ENCODE measurements around the gene VPS41. TPM values are rescaled to one million over a fixed set of nuclear protein-coding genes. Genes with fewer than 3 reads are reported as not detected.

VPS41 gene
- total RNA-seq, 1 experiment from 2014 or later, result 31.4 TPM

- no peaks in the 10 kb centered on the region for H3K9me3 Mint-ChIP-seq (ENCODE audit: unreplicated experiment)
Observed at GRCh38 chr7:38844952-38845563, 63.9 kb downstream of the VPS41 start.

GRCh38 chr7:38842746-38843145, 66.2 kb downstream of the VPS41 start:
- no peak overlapping the region for H3K27ac Mint-ChIP-seq (ENCODE audit: low read depth, unreplicated experiment)

More at GRCh38 chr7:38844952-38845563, 63.9 kb downstream of the VPS41 start:
- BruUV-seq (replicated peaks), result no TSS peak
- Mint-ChIP-seq H3K36me3 (ENCODE audit: insufficient read depth, unreplicated experiment) (no peaks in the 10 kb centered on the region), H3K27ac (ENCODE audit: low read depth, unreplicated experiment) (no peak overlapping the region), H3K4me3 (ENCODE audit: unreplicated experiment) (no peak overlapping the region), H3K27me3 (ENCODE audit: insufficient read depth, unreplicated experiment) (no peaks in the 10 kb centered on the region), H3K4me1 (ENCODE audit: insufficient read depth, unreplicated experiment) (no peaks in the 10 kb centered on the region)
- intact Hi-C loops (cut with micrococcal nuclease), result no loop called here
- CTCF ChIA-PET, result interaction anchor here (0.5 kb wide), 1 partner anchor 87 kb away, joined by 3 read pairs; no protein-coding TSS in a partner anchor
- TF ChIP-seq CTCF (IDR thresholded peaks at IDR 0.05; ENCODE audit: unreplicated experiment), result no peak
- DNase-seq (ENCODE audit: unreplicated experiment), result no peak
- POLR2A ChIA-PET, result no interaction called here

GRCh38 chr7:38840736-38841460, 68.1 kb downstream of the VPS41 start:
- no peak overlapping the region for H3K4me3 Mint-ChIP-seq (ENCODE audit: unreplicated experiment)
- POLR2A ChIA-PET, result interaction anchor here (1.0 kb wide), 1 partner anchor 11 kb away, joined by 3 read pairs; no protein-coding TSS in a partner anchor
- TF ChIP-seq CTCF (IDR thresholded peaks at IDR 0.05; ENCODE audit: unreplicated experiment), result no peak
- CTCF ChIA-PET, result no interaction called here
- no peak overlapping the region for H3K27ac Mint-ChIP-seq (ENCODE audit: low read depth, unreplicated experiment)
- no peaks in the 10 kb centered on the region for H3K27me3 Mint-ChIP-seq (ENCODE audit: insufficient read depth, unreplicated experiment)
- peak; percentile 23 for DNase-seq (ENCODE audit: unreplicated experiment)
- intact Hi-C loops (cut with micrococcal nuclease), result no loop called here
- H3K36me3 Mint-ChIP-seq (ENCODE audit: insufficient read depth, unreplicated experiment), result no peaks in the 10 kb centered on the region
- H3K9me3 Mint-ChIP-seq (ENCODE audit: unreplicated experiment), result no peaks in the 10 kb centered on the region
- no peaks in the 10 kb centered on the region for H3K4me1 Mint-ChIP-seq (ENCODE audit: insufficient read depth, unreplicated experiment)
- no TSS peak for BruUV-seq (replicated peaks)

More at GRCh38 chr7:38842746-38843145, 66.2 kb downstream of the VPS41 start:
- no TSS peak for BruUV-seq (replicated peaks)
- Mint-ChIP-seq H3K4me3 (ENCODE audit: unreplicated experiment) (no peak overlapping the region), H3K9me3 (ENCODE audit: unreplicated experiment) (no peaks in the 10 kb centered on the region), H3K4me1 (ENCODE audit: insufficient read depth, unreplicated experiment) (no peaks in the 10 kb centered on the region), H3K36me3 (ENCODE audit: insufficient read depth, unreplicated experiment) (no peaks in the 10 kb centered on the region), H3K27me3 (ENCODE audit: insufficient read depth, unreplicated experiment) (no peaks in the 10 kb centered on the region)
- no peak for TF ChIP-seq CTCF (IDR thresholded peaks at IDR 0.05; ENCODE audit: unreplicated experiment)
- intact Hi-C loops (cut with micrococcal nuclease), result no loop called here
- ChIA-PET CTCF (interaction anchor here (0.6 kb wide), 1 partner anchor 621 kb away, joined by 3 read pairs; no protein-coding TSS in a partner anchor), POLR2A (no interaction called here)
- DNase-seq (ENCODE audit: unreplicated experiment), result no peak

GRCh38 chr7:38839851-38840250, 69.1 kb downstream of the VPS41 start:
- POLR2A ChIA-PET, result interaction anchor here (0.7 to 1.0 kb wide), 2 partner anchors 12 to 95 kb away, joined by 3 read pairs; no protein-coding TSS in a partner anchor
- H3K9me3 Mint-ChIP-seq (ENCODE audit: unreplicated experiment), result no peaks in the 10 kb centered on the region
- no peak for DNase-seq (ENCODE audit: unreplicated experiment)
- no peaks in the 10 kb centered on the region for H3K36me3 Mint-ChIP-seq (ENCODE audit: insufficient read depth, unreplicated experiment)
- H3K4me3 Mint-ChIP-seq (ENCODE audit: unreplicated experiment), result no peak overlapping the region
- intact Hi-C loops (cut with micrococcal nuclease), result no loop called here
- H3K27me3 Mint-ChIP-seq (ENCODE audit: insufficient read depth, unreplicated experiment), result no peaks in the 10 kb centered on the region
- no peaks in the 10 kb centered on the region for H3K4me1 Mint-ChIP-seq (ENCODE audit: insufficient read depth, unreplicated experiment)
- no peak overlapping the region for H3K27ac Mint-ChIP-seq (ENCODE audit: low read depth, unreplicated experiment)
- TF ChIP-seq CTCF (IDR thresholded peaks at IDR 0.05; ENCODE audit: unreplicated experiment), result no peak
- no TSS peak for BruUV-seq (replicated peaks)
- CTCF ChIA-PET, result interaction anchor here (0.5 to 1.4 kb wide), 2 partner anchors 31 to 416 kb away, joined by 3 to 6 read pairs; no protein-coding TSS in a partner anchor
